Fibroblast of skin of right biceps (primary cell): Measurements from ENCODE around the gene TRAPPC12.
"Not testable (repeated sequence)": the region's sequence is repeated elsewhere in the genome, so short reads cannot be mapped to it uniquely, and the experiment has no call there.

Source experiments
- DNase-seq: peaks from one replicate; pipeline ENCODE4 v3.0.0-alpha.2; 2013

TRAPPC12 gene

DNA sequence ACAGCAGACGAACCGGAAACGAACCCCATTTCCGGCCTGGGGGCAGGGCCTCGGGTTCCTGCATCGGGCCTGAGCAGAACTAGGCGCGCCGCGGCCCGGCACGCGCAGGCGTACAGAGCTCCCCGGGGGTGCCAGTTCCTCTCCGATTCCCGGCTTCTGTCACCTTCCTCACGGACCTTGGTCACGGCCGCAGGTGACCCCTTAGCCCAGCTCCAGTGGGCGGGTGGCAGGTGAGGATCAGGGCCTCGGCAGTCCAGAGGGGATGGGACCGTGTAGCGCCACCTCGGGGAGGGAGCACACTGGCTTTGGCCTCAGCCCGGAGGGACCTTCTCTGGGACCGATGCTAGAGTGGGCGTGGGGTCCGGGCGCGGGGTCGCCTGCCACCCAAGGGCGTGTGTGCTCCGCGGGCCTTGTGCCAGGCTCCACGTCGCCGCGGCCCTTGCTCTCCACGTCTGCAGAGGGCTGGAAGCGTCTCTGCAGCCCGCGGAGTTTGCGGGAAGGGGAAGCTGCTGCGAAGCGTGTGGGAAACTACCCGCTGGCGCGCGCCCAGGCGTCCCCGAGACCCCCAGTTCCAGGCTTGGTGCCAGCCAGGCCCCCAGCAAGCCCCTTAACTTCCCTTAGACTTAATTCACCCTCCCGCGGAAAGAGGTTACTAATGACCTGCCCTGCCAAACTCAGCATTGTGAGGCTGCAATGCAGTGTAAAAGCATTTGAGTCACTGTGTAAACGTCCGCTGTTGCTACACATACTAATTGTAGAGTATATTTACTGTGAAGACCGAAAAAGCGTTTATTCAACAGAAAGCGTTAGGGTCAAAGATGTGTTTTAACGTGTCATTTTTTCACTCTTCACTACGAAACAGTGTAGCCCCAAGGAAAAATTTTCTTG is at the start of gene TRAPPC12:
TRAPPC12 (plus strand) TSS at position 48 of the 888 bp plus-strand sequence. CDS start 7,930 bp downstream, outside the sequence.
- peak; percentile 88 for DNase-seq

DNA sequence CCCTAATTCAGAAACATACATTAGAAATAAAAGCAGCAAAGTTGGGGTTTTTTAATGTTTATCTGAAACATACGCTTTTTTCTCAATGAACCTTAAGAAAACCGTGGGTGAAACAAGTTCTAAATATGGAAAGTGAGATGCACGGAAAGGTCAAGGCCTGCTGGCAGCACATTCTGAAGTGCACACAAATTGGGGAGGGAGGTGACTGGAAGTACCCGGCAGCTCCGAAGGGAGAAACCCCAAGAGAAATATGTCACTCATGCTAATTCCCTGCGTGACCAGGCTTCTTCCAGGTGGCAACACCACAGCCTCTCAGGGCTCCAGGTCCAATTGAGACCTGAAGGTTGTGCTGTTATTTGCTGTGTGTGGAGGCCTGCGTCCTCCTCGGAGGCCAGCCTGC is 47.4 kb upstream of the TRAPPC12 start:
- no peak for DNase-seq

DNA sequence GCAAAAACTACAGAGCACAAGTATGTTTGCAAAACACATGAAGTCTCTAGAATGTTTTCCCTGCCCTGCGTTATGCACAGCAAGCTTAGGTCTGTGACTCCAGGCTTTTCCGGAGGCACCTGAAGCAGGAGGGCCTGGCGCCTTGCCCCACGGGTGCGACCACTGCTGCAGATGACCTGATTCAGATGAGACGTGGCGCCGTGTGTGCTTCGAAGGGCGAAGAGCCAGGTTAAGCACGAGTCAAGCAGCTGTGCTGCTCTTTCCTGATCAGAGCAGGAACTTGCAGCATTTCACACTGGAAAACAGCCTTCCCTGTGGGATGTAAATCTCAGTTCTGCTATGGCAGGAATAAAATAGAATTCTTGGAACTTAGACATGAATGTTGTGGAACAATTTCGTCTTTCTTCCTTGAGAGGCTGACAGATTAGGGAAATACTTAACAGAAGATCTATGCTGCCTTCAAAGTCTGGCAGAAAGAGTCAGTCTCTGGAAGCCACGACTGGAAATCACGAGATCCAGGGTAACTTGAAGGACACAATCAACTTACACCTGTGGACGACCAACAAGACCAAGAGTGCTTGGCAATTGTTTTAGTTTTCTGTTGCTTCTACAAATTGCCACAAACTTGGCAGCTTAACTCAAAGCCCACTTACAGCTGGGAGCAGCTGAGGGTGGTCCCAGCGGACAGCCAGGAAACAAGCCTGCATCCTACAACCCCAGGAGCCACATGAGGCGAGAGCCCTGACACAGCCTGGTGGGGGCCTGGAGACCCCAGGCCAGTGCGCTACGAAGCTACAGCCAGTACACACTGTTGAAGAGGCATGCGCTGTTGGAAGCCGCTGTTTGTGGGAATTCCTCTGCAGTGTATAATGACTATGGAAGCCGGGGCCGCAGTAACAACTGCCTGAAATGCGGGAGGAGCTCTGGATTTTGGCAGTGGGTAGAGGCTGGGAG is 44.8 kb upstream of the TRAPPC12 start:
- no peak for DNase-seq

- no peak for DNase-seq
Observed at GRCh38 chr2:3336844-3337243, 42.6 kb upstream of the TRAPPC12 start.

DNA sequence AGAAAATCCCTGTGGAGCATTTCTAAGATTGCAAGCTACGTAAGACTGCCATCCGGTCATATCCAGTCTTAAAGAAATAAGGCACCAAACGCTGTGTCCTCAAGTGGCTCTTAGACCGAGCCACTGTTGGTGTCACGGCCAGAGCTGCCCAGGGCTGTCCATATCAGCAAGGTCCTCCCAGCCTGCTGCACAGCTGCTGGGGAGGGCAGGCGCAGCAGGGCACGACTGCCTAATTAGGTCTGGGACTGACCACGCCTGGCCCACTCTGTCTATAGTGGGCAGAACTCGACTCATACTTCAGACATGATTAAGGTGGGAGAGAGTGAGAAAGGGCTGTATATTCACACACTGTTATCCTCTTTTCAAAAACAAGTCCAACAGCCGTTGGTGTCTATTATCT is 41.2 kb upstream of the TRAPPC12 start:
- DNase-seq = no peak

GRCh38 chr2:3340144-3340543 is 39.4 kb upstream of the TRAPPC12 start:
- no peak for DNase-seq

DNA sequence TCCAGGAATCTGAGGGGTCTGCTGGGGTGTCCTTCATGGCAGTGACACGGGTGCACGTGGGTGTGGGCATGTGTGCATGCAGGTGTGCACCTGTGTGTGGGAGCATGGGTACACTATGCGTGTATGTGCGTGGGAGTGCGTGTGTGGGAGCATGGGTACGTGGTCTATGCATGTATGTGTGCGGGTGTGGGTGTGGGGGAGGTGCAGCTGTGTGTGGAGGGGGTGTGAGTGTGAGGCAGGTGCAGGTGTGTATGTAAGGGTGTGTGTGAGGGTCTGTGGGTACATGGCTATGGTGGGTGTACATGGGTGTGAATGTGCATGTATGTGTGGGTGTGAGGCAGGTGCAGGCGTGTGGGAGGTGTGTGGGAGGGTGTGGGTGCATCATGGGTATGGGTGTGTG is 38.2 kb upstream of the TRAPPC12 start:
- DNase-seq = no peak

- DNase-seq = no peak
Observed at GRCh38 chr2:3342324-3342723, 37.2 kb upstream of the TRAPPC12 start.

- DNase-seq = no peak
Observed at GRCh38 chr2:3343012-3343411, 36.5 kb upstream of the TRAPPC12 start.

DNA sequence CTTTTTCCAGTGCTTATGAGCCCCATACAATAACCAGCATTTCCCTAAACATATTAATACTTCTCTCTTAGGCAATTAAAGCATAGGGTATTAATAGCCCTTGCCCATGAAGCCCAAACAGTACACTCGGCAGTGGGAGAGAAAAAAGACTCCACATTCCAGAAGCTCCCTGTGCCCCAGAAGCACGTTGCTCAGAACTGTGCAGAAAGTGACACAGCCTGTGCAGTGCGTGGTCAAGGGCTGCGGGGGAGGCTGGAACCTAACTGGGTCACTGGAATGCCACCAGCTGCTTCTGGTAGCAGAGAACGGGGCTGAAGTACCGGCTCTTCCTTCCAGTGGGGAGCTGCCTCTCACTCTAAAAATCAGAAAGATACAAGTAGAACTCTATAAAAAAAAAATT is 34.6 kb upstream of the TRAPPC12 start:
- DNase-seq = no peak

DNA sequence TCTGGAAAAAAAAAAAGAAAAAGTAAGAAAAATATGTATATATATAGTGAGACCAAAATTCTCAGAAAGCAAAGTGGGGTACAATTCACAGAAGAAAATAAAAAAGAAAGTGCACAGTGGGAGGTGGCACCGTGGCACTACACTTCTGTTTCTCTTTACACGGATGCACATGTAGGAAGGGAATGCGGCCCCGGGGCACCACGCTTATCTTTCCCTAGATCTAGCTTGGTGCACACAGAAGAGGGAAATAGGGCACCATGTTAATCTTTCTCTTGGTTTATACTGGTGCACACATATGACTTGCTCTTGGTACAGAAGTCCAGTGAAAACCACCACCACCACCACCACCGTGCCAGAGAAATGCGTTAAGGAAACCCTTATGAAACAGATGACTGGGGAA is 33.9 kb upstream of the TRAPPC12 start:
- DNase-seq = no peak

DNA sequence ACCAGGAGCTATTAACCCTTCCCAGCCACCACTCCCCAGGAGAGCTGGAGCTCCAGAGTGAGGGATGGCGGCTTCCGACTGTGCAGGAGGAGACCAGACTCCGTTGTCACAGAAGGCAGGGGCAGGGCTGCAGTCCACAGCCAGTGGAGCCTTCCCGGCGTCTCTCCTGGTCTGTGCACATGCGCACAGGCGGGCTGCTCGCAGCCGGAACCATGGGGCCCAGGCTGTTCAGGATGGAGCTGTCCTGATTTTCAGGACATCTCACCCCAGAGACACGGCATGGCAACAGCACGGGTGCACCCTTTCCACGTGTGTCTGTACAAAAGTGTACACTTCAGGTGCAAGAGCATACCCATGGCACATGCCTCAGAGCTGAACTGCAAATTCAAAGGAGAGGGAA is 30.7 kb upstream of the TRAPPC12 start:
- DNase-seq = no peak

DNA sequence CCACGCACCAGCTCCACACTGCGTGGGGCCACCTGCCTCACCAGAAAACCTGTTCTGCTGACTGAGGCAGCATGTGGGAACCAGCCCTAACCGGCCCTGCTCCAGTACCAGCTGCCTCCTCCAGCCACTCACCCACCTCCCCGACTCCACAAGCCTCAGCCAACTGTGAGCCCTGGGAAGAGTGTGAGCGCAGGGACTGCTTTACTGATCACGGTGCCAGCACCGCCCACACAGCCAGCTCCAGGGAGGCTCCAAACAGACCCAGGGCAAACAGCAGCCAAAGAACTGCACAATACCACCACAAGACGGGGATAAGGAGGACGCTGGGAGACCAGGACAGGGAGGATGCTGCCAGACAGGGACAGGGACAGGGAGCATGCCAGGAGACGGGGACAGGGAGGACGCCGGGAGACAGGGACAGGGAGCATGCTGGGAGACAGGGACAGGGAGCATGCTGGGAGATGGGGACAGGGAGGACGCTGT is 30.2 kb upstream of the TRAPPC12 start:
- no peak for DNase-seq

- DNase-seq = no peak
Observed at GRCh38 chr2:3354986-3355385, 24.5 kb upstream of the TRAPPC12 start.

DNA sequence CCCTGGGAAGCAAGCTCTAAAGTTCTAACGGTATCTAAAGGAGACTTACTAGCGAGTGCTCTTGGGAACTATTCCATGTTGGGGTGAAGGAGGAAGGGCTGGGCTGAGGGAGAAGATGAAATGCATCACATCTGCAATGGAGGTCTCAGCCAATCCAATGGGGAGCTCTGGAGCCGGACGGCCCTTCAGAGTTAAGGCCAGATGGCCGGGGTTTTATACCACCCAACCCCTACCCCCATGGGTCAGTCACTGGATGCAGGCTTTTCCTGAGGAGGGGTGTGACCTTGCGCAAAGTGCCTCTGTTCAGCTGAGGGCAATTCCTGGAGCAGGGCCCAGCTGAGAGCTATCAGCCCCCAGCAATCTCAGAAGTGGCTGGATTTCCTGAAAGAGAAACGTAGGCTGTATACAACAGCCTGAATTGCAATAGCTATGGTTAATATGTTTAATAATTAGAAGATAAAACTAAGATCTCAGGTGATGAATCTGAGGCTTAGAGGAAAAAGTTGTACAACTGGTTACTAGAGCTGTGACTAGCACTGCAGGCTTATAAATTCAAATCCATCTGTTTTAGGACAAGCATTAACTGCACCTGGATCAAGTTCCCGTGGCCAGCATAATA is 23.4 kb upstream of the TRAPPC12 start:
- DNase-seq = no peak

DNA sequence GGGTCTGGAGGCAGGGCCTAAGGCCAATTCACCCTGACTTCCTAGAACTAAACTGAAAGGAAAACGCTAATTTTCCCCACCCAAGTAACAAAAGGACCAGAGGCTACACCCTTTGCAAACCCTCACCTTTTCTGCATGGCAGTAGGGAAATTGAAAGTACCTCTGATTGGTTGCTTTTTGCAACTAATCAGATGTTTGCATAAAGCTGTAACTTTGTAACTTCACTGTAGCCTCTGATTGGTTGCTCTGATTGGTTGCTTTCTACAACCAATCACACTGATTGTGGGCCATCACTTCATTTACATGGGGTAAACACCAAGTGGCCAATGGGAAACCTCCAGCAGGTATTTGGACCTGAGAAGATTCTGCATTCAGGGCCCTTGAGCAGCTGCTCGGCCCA is 22.7 kb upstream of the TRAPPC12 start:
- no peak for DNase-seq

DNA sequence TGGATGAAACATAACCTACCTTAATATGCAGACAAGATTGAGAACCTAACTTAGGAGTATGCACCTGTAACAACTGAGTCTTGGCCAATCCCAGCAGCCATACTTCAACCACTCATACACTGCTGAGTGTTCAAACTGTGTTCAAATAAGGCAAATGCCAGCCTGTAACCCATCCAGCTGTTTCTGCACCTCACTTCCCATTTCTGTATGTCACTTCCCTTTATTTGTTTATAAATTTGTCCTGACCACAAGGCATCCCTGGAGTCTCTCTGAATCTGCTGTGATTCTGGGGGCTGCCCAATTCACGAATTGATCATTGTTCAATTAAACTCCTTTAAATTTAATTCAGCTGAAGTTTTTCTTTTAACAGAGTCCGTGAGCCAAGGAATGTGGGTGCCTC is 22.0 kb upstream of the TRAPPC12 start:
- DNase-seq = not testable (repeated sequence)

GRCh38 chr2:3357926-3358325 is 21.6 kb upstream of the TRAPPC12 start:
- DNase-seq = no peak

- DNase-seq = no peak
Observed at GRCh38 chr2:3361518-3362389, 17.7 kb upstream of the TRAPPC12 start.

DNA sequence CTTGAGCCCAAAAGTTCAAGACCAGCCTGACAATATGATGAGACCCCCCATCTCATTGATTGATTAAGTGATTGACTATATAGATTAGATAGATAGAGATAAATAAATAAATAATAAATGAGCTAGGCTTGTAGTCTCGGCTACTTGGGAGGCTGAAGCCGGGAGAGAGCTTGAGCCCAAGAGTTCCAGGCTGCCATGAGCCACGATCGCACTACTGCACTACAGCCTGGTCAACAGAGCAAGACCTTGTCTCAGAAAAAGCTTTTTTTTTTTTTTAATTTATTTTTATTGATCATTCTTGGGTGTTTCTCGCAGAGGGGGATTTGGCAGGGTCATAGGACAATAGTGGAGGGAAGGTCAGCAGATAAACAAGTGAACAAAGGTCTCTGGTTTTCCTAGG is 14.3 kb upstream of the TRAPPC12 start:
- no peak for DNase-seq

- DNase-seq = no peak
Observed at GRCh38 chr2:3368261-3368722, 11.2 kb upstream of the TRAPPC12 start.
